ENCODE results near the gene TRIP11.

The TRIP11 gene

GRCh38 chr14:91955168-91955567, 84.7 kb downstream of the TRIP11 start:
- Histone ChIP-seq H3K9me3 (ENCODE audit: control insufficient read depth, low read length) (no peaks in the 10 kb centered on the region), H3K27ac (ENCODE audit: low read depth, low read length, severe bottlenecking) (no peak overlapping the region), H3K4me1 (ENCODE audit: control insufficient read depth, insufficient read depth, low read length, poor library complexity, severe bottlenecking) (no peaks in the 10 kb centered on the region), H3K4me3 (ENCODE audit: extremely low read depth, insufficient read depth, low read length, poor library complexity, severe bottlenecking) (no peak overlapping the region), H3K36me3 (ENCODE audit: control insufficient read depth, insufficient read depth, low read length) (no peaks in the 10 kb centered on the region)
- 57% methylated on average over 1 of the region's 1 CpG; no CpG with 5 or more reads in 1 of the 2 experiments for WGBS, 2 experiments (ENCODE audit: insufficient coverage in 2 of 2)

GRCh38 chr14:91953170-91953985, 86.5 kb downstream of the TRIP11 start:
- no peak overlapping the region for H3K27ac ChIP-seq (ENCODE audit: low read depth, low read length, severe bottlenecking)
- no peak overlapping the region for H3K4me3 ChIP-seq (ENCODE audit: extremely low read depth, insufficient read depth, low read length, poor library complexity, severe bottlenecking)
- no peaks in the 10 kb centered on the region for H3K9me3 ChIP-seq (ENCODE audit: control insufficient read depth, low read length)
- no peaks in the 10 kb centered on the region for H3K4me1 ChIP-seq (ENCODE audit: control insufficient read depth, insufficient read depth, low read length, poor library complexity, severe bottlenecking)
- H3K36me3 ChIP-seq (ENCODE audit: control insufficient read depth, insufficient read depth, low read length), result no peaks in the 10 kb centered on the region
- 75 to 87% methylated on average over 4 to 6 of the region's 8 CpGs for WGBS, 2 experiments (ENCODE audit: insufficient coverage in 2 of 2)

- 1 to 2% methylated on average over 36 to 51 of the region's 54 CpGs for WGBS, 2 experiments (ENCODE audit: insufficient coverage in 2 of 2)
- Histone ChIP-seq H3K9me3 (ENCODE audit: control insufficient read depth, low read length) (no peaks in the 10 kb centered on the region), H3K4me1 (ENCODE audit: control insufficient read depth, insufficient read depth, low read length, poor library complexity, severe bottlenecking) (peaks cover 4% of the 10 kb centered on the region), H3K36me3 (ENCODE audit: control insufficient read depth, insufficient read depth, low read length) (no peaks in the 10 kb centered on the region), H3K27ac (ENCODE audit: low read depth, low read length, severe bottlenecking) (no peak within 1 kb of the TSS), H3K4me3 (ENCODE audit: extremely low read depth, insufficient read depth, low read length, poor library complexity, severe bottlenecking) (peak within 1 kb of the TSS; percentile 47)
Measured at GRCh38 chr14:91947475-91948184, 92.2 kb downstream of the TRIP11 start, which contains the start of gene FBLN5. FBLN5 (minus strand) TSS chr14:91947694; CDS start chr14:91947229, 465 bp downstream.

- WGBS, 2 experiments (ENCODE audit: insufficient coverage in 2 of 2), result 30 to 46% methylated on average over 12 to 21 of the region's 38 CpGs
- Histone ChIP-seq H3K9me3 (ENCODE audit: control insufficient read depth, low read length) (no peaks in the 10 kb centered on the region), H3K27ac (ENCODE audit: low read depth, low read length, severe bottlenecking) (no peak overlapping the region), H3K4me3 (ENCODE audit: extremely low read depth, insufficient read depth, low read length, poor library complexity, severe bottlenecking) (peak overlapping the region; percentile 47), H3K36me3 (ENCODE audit: control insufficient read depth, insufficient read depth, low read length) (no peaks in the 10 kb centered on the region), H3K4me1 (ENCODE audit: control insufficient read depth, insufficient read depth, low read length, poor library complexity, severe bottlenecking) (peaks cover 4% of the 10 kb centered on the region)
Measured at GRCh38 chr14:91946622-91947474, 93.0 kb downstream of the TRIP11 start.

- no peaks in the 10 kb centered on the region for H3K36me3 ChIP-seq (ENCODE audit: control insufficient read depth, insufficient read depth, low read length)
- peaks cover 4% of the 10 kb centered on the region for H3K4me1 ChIP-seq (ENCODE audit: control insufficient read depth, insufficient read depth, low read length, poor library complexity, severe bottlenecking)
- 72 to 80% methylated on average over 5 to 7 of the region's 10 CpGs for WGBS, 2 experiments (ENCODE audit: insufficient coverage in 2 of 2)
- H3K27ac ChIP-seq (ENCODE audit: low read depth, low read length, severe bottlenecking), result no peak overlapping the region
- H3K4me3 ChIP-seq (ENCODE audit: extremely low read depth, insufficient read depth, low read length, poor library complexity, severe bottlenecking), result no peak overlapping the region
- H3K9me3 ChIP-seq (ENCODE audit: control insufficient read depth, low read length), result no peaks in the 10 kb centered on the region
Measured at GRCh38 chr14:91945751-91946621, 93.9 kb downstream of the TRIP11 start.

GRCh38 chr14:91942946-91943345, 96.9 kb downstream of the TRIP11 start:
- peaks cover under 1% of the 10 kb centered on the region for H3K4me1 ChIP-seq (ENCODE audit: control insufficient read depth, insufficient read depth, low read length, poor library complexity, severe bottlenecking)
- H3K27ac ChIP-seq (ENCODE audit: low read depth, low read length, severe bottlenecking), result no peak overlapping the region
- 96 to 100% methylated on average over 1 to 4 of the region's 9 CpGs for WGBS, 2 experiments (ENCODE audit: insufficient coverage in 2 of 2)

GRCh38 chr14:91942128-91942527, 97.7 kb downstream of the TRIP11 start:
- no peak overlapping the region for H3K27ac ChIP-seq (ENCODE audit: low read depth, low read length, severe bottlenecking)
- no CpG with 5 or more reads among the region's 1 CpG for WGBS, 2 experiments (ENCODE audit: insufficient coverage in 2 of 2)
- no peaks in the 10 kb centered on the region for H3K4me1 ChIP-seq (ENCODE audit: control insufficient read depth, insufficient read depth, low read length, poor library complexity, severe bottlenecking)
- H3K36me3 ChIP-seq (ENCODE audit: control insufficient read depth, insufficient read depth, low read length), result no peaks in the 10 kb centered on the region
- no peaks in the 10 kb centered on the region for H3K9me3 ChIP-seq (ENCODE audit: control insufficient read depth, low read length)
- no peak overlapping the region for H3K4me3 ChIP-seq (ENCODE audit: extremely low read depth, insufficient read depth, low read length, poor library complexity, severe bottlenecking)

More at GRCh38 chr14:91942946-91943345, 96.9 kb downstream of the TRIP11 start:
- Histone ChIP-seq H3K36me3 (ENCODE audit: control insufficient read depth, insufficient read depth, low read length) (no peaks in the 10 kb centered on the region), H3K9me3 (ENCODE audit: control insufficient read depth, low read length) (no peaks in the 10 kb centered on the region), H3K4me3 (ENCODE audit: extremely low read depth, insufficient read depth, low read length, poor library complexity, severe bottlenecking) (no peak overlapping the region)

- Histone ChIP-seq H3K27ac (ENCODE audit: low read depth, low read length, severe bottlenecking) (no peak overlapping the region), H3K36me3 (ENCODE audit: control insufficient read depth, insufficient read depth, low read length) (no peaks in the 10 kb centered on the region), H3K9me3 (ENCODE audit: control insufficient read depth, low read length) (no peaks in the 10 kb centered on the region), H3K4me3 (ENCODE audit: extremely low read depth, insufficient read depth, low read length, poor library complexity, severe bottlenecking) (no peak overlapping the region), H3K4me1 (ENCODE audit: control insufficient read depth, insufficient read depth, low read length, poor library complexity, severe bottlenecking) (no peaks in the 10 kb centered on the region)
- 100% methylated on average over 1 of the region's 3 CpGs; no CpG with 5 or more reads in 1 of the 2 experiments for WGBS, 2 experiments (ENCODE audit: insufficient coverage in 2 of 2)
Measured at GRCh38 chr14:91940209-91940608, 99.7 kb downstream of the TRIP11 start.

GRCh38 chr14:91935586-91935985, 104.3 kb downstream of the TRIP11 start:
- Histone ChIP-seq H3K4me3 (ENCODE audit: extremely low read depth, insufficient read depth, low read length, poor library complexity, severe bottlenecking) (no peak overlapping the region), H3K27ac (ENCODE audit: low read depth, low read length, severe bottlenecking) (no peak overlapping the region), H3K9me3 (ENCODE audit: control insufficient read depth, low read length) (no peaks in the 10 kb centered on the region), H3K36me3 (ENCODE audit: control insufficient read depth, insufficient read depth, low read length) (no peaks in the 10 kb centered on the region), H3K4me1 (ENCODE audit: control insufficient read depth, insufficient read depth, low read length, poor library complexity, severe bottlenecking) (no peaks in the 10 kb centered on the region)
- 96 to 98% methylated on average over 5 to 6 of the region's 6 CpGs for WGBS, 2 experiments (ENCODE audit: insufficient coverage in 2 of 2)

All from mesodermal cell (in vitro differentiated cells).